Inflammatory macrophage treated with lipopolysaccharide for 4 hours (primary cell): ENCODE measurements around the gene NOL7.
A peak's percentile ranks its signal among the peaks of the same experiment; 100 is the strongest.

Experiments used
- DNase-seq: peaks from one replicate; pipeline ENCODE4 v3.0.0-alpha.2; 2020

NOL7 gene

GRCh38 chr6:13600036-13600435, 15.1 kb upstream of the NOL7 start:
- DNase-seq = no peak

GRCh38 chr6:13604135-13604534, 11.0 kb upstream of the NOL7 start:
- no peak for DNase-seq

GRCh38 chr6:13604546-13605416, 10.4 kb upstream of the NOL7 start:
- DNase-seq = no peak

GRCh38 chr6:13605634-13606033, 9.5 kb upstream of the NOL7 start:
- DNase-seq = no peak

GRCh38 chr6:13611715-13612114, 3.4 kb upstream of the NOL7 start:
- DNase-seq = peak; percentile 66

- DNase-seq = no peak
These were observed 2.0 kb upstream of the NOL7 start for GRCh38 chr6:13613029-13613594.

- peak; percentile 30 for DNase-seq
These were observed 809 bp upstream of the NOL7 start for GRCh38 chr6:13614126-13614925.

GRCh38 chr6:13615792-13616120, 621 bp downstream of the NOL7 start:
- peak; percentile 37 for DNase-seq

- DNase-seq = no peak
These were observed 1.9 kb downstream of the NOL7 start for GRCh38 chr6:13617066-13617465.

GRCh38 chr6:13624871-13625288, 9.7 kb downstream of the NOL7 start:
- DNase-seq = peak; percentile 40

GRCh38 chr6:13629459-13630116, 14.5 kb downstream of the NOL7 start:
- DNase-seq = no peak

- DNase-seq = no peak
These were observed 15.4 kb downstream of the NOL7 start for GRCh38 chr6:13630499-13630898.

- no peak for DNase-seq
These were observed 18.2 kb downstream of the NOL7 start for GRCh38 chr6:13633343-13633742.

GRCh38 chr6:13635948-13636658, 21.0 kb downstream of the NOL7 start:
- DNase-seq = no peak

- no peak for DNase-seq
These were observed 22.9 kb downstream of the NOL7 start for GRCh38 chr6:13638014-13638413.

- peak; percentile 18 for DNase-seq
These were observed 23.5 kb downstream of the NOL7 start for GRCh38 chr6:13638626-13639025.

GRCh38 chr6:13641315-13641714, 26.2 kb downstream of the NOL7 start:
- DNase-seq = peak; percentile 63

GRCh38 chr6:13643125-13643524, 28.0 kb downstream of the NOL7 start:
- DNase-seq = no peak

GRCh38 chr6:13648850-13649249, 33.7 kb downstream of the NOL7 start:
- DNase-seq = no peak

GRCh38 chr6:13649393-13649792, 34.3 kb downstream of the NOL7 start:
- no peak for DNase-seq

- DNase-seq = no peak
These were observed 38.2 kb downstream of the NOL7 start for GRCh38 chr6:13653296-13653695.

GRCh38 chr6:13654496-13654895, 39.4 kb downstream of the NOL7 start:
- DNase-seq = no peak

- no peak for DNase-seq
These were observed 40.6 kb downstream of the NOL7 start for GRCh38 chr6:13655700-13656099.
